ENCODE data around the gene NKX6-1. TPM values are rescaled to one million over a fixed set of nuclear protein-coding genes. Genes with fewer than 3 reads are reported as not detected.

NKX6-1 gene
- total and polyA plus RNA-seq, 2 donors (not counting 3 experiments of a cell fraction or from before 2014, with no cell fraction given) = not detected

DNA sequence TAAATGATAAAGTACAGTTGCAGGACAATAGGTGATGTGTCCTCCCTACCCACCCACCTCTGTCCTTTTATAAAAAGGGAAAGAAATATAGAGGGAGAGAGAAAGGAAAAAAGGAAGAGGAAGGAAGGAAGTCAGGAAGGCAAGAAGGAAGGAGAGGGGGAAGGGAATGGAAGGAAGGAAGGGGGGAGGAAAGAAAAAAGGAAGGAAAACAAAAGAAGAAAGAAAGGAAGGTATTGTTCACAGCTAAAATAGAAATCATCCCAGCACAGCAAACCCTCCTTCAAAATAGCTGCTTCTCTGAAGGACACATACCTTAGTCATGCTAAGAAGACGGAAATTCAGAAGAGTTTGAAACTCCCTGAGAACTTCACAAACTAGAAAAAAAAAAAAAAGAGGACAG is 8.4 kb downstream of the NKX6-1 start:
- Histone ChIP-seq H2AFZ (ENCODE audit: low read depth, low read length) (no peak overlapping the region), H3K9ac (replicated peaks; ENCODE audit: extremely low read depth, insufficient read depth, low read length) (no peak overlapping the region), H3K27me3 (ENCODE audit: control insufficient read depth in 2 of 2, insufficient read depth in 2 of 2, low read length in 2 of 2) (peaks cover 54 to 99% of the 10 kb centered on the region in 2 experiments), H3K9me3 (replicated peaks; ENCODE audit: control insufficient read depth, insufficient read depth, low read length) (no peaks in the 10 kb centered on the region), H3K4me1 (ENCODE audit: control insufficient read depth, extremely low read depth, insufficient read depth, low read length) (no peaks in the 10 kb centered on the region), H3K36me3 (ENCODE audit: control insufficient read depth in 2 of 2, extremely low read depth in 1 of 2, insufficient read depth in 2 of 2, low read length in 2 of 2) (no peaks in the 10 kb centered on the region), H3K9me1 (replicated peaks; ENCODE audit: control insufficient read depth, extremely low read depth, insufficient read depth, low read length) (no peaks in the 10 kb centered on the region), H3K4me3 (replicated peaks in 1 of 3; ENCODE audit: insufficient read depth in 1 of 3, low read depth in 1 of 3, low read length in 3 of 3) (no peak overlapping the region), H3K4me2 (ENCODE audit: insufficient read depth, low read length) (no peak overlapping the region), H3K27ac (ENCODE audit: insufficient read depth, low read depth, low read length) (no peak overlapping the region), H3K79me2 (ENCODE audit: control insufficient read depth, insufficient read depth, low read length) (no peaks in the 10 kb centered on the region), H4K20me1 (replicated peaks; ENCODE audit: control insufficient read depth, extremely low read depth, insufficient read depth, low read length) (no peaks in the 10 kb centered on the region)
- no peak for FAIRE-seq
- intact Hi-C loops (cut with micrococcal nuclease) (no loop called here), dilution Hi-C loops (cut with MboI; ENCODE audit: extremely low pct_ligation_motif_present, low sequenced_read_pairs) (no loop called here)
- TF ChIP-seq POLR2A (IDR thresholded peaks at IDR 0.05; ENCODE audit: low read depth, low read length) = no peak
- TF ChIP-seq, protein P1, sequence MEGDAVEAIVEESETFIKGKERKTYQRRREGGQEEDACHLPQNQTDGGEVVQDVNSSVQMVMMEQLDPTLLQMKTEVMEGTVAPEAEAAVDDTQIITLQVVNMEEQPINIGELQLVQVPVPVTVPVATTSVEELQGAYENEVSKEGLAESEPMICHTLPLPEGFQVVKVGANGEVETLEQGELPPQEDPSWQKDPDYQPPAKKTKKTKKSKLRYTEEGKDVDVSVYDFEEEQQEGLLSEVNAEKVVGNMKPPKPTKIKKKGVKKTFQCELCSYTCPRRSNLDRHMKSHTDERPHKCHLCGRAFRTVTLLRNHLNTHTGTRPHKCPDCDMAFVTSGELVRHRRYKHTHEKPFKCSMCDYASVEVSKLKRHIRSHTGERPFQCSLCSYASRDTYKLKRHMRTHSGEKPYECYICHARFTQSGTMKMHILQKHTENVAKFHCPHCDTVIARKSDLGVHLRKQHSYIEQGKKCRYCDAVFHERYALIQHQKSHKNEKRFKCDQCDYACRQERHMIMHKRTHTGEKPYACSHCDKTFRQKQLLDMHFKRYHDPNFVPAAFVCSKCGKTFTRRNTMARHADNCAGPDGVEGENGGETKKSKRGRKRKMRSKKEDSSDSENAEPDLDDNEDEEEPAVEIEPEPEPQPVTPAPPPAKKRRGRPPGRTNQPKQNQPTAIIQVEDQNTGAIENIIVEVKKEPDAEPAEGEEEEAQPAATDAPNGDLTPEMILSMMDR (IDR thresholded peaks at IDR 0.05; ENCODE audit: extremely low read depth in 1 of 2, insufficient read depth in 1 of 2, low read depth in 1 of 2, low read length in 2 of 2) = no peak
- TF ChIP-seq JUN (IDR thresholded peaks at IDR 0.05; ENCODE audit: borderline replicate concordance, insufficient read depth, insufficient read length, low read depth) = no peak
- no peak for TF ChIP-seq GATA2 (IDR thresholded peaks at IDR 0.05; ENCODE audit: insufficient read depth, insufficient read length, low read depth, low read length)
- TF ChIP-seq, protein P2, sequence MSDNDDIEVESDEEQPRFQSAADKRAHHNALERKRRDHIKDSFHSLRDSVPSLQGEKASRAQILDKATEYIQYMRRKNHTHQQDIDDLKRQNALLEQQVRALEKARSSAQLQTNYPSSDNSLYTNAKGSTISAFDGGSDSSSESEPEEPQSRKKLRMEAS (IDR thresholded peaks at IDR 0.05; ENCODE audit: insufficient read depth, insufficient read length) = no peak
- no peak for TF ChIP-seq POLR2AphosphoS5 (IDR thresholded peaks at IDR 0.05; ENCODE audit: insufficient read depth, low read depth, low read length)
- no peak for TF ChIP-seq FOS (IDR thresholded peaks at IDR 0.05; ENCODE audit: borderline replicate concordance, insufficient read depth, low read length)
- no peak for TF ChIP-seq EZH2 (IDR thresholded peaks at IDR 0.05; ENCODE audit: borderline replicate concordance, low read depth, low read length, severe bottlenecking)
- TF ChIP-seq MYC (IDR thresholded peaks at IDR 0.05; ENCODE audit: low read depth, low read length) = no peak
- no peak for DNase-seq (ENCODE audit: low read depth, low spot score)
- BruUV-seq (replicated peaks) = no TSS peak
- ChIA-PET CTCF (interaction anchor here (1.2 to 3.5 kb wide), 4 partner anchors 8 to 594 kb away, joined by 3 to 16 read pairs (median 11); no protein-coding TSS in a partner anchor), POLR2A (no interaction called here)

Data from endothelial cell of umbilical vein (primary cell).